Karpas-422 (cell line): Measurements from ENCODE around the gene SLC25A27. TPM values are rescaled to one million over a fixed set of nuclear protein-coding genes. Genes with fewer than 3 reads are reported as not detected.

Experiments
- DNase-seq: peaks from one replicate; pipeline ENCODE4 v3.0.0-alpha.2; 2015
- H2AFZ ChIP-seq: fragments of 200-600 bp; sonication (generic); 2 replicates; pipeline ENCODE4 v1.6.1; 2014; ENCODE audit warnings: antibody characterized with exemption, low read length, mixed read lengths
- H3K27ac ChIP-seq: fragments of 200-600 bp; sonication (generic); 2 replicates; pipeline ENCODE4 v1.5.1; 2014; ENCODE audit warnings: mild to moderate bottlenecking, low read length, moderate library complexity
- H3K27me3 ChIP-seq: fragments of 200-600 bp; sonication (generic); 2 replicates; pipeline ENCODE4 v1.6.1; 2014; ENCODE audit warnings: low read length, mixed read lengths
- H3K36me3 ChIP-seq: fragments of 200-600 bp; sonication (generic); 2 replicates; pipeline ENCODE4 v1.6.1; 2014; ENCODE audit warnings: low read length, mixed read lengths; ENCODE audit not compliant: insufficient read depth
- H3K4me1 ChIP-seq: fragments of 200-600 bp; sonication (generic); 2 replicates; pipeline ENCODE4 v1.6.1; 2014; ENCODE audit warnings: mild to moderate bottlenecking, low read length, mixed read lengths
- H3K4me2 ChIP-seq: fragments of 200-600 bp; sonication (generic); 2 replicates; pipeline ENCODE4 v1.6.1; 2014; ENCODE audit warnings: low read length, low read depth, mild to moderate bottlenecking; ENCODE audit not compliant: poor library complexity, severe bottlenecking
- H3K4me3 ChIP-seq: fragments of 200-600 bp; sonication (generic); 2 replicates; pipeline ENCODE4 v1.5.1; 2014; ENCODE audit warnings: mild to moderate bottlenecking, antibody characterized with exemption, low read length, mixed read lengths
- H3K79me2 ChIP-seq: fragments of 200-600 bp; sonication (generic); 2 replicates; pipeline ENCODE4 v1.6.1; 2014; ENCODE audit warnings: mild to moderate bottlenecking, low read length, mixed read lengths
- H3K9ac ChIP-seq: fragments of 200-600 bp; sonication (generic); 2 replicates; pipeline ENCODE4 v1.6.0; 2014; ENCODE audit warnings: low read length
- H3K9me2 ChIP-seq: fragments of 200-600 bp; sonication (generic), shearing (Covaris generic); replicated peaks from 2 replicates; pipeline ENCODE4 v1.6.0; 2014; ENCODE audit warnings: mild to moderate bottlenecking, low read length, moderate library complexity; ENCODE audit not compliant: insufficient read depth
- H3K9me3 ChIP-seq: fragments of 300-700, 200-600 bp; sonication (generic); 2 replicates; pipeline ENCODE4 v1.6.1; 2014; ENCODE audit warnings: low read length, mixed read lengths
- H4K20me1 ChIP-seq: fragments of 200-600 bp; sonication (generic); 2 replicates; pipeline ENCODE4 v1.6.1; 2014; ENCODE audit warnings: mild to moderate bottlenecking, antibody characterized with exemption, low read length, low read depth; ENCODE audit not compliant: insufficient read depth
- total RNA-seq: library from RNA; depleted of rRNA; stranded (reverse); fragments of >200 nt; shearing (Covaris generic); gene quantifications from 2 replicates; pipeline ENCODE4 v1.2.3, GENCODE V29; 2014; ENCODE audit warnings: low replicate concordance; rRNA removed

SLC25A27 gene
- total RNA-seq = 167 and 178 TPM in 2 replicates

GRCh38 chr6:46652603-46653438 lies at the start of gene SLC25A27, which contains the start of gene CYP39A1:
Gene SLC25A27, plus strand, starts transcription at chr6:46652975. Its CDS starts 218 bp downstream, at chr6:46653193.
Gene CYP39A1, minus strand, starts transcription at chr6:46652818. Its CDS starts 236 bp downstream, at chr6:46652582.
- Histone ChIP-seq H3K4me1 (peaks cover 45% of the 10 kb centered on the region), H3K36me3 (peaks cover 35% of the 10 kb centered on the region), H3K9me2 (no peaks in the 10 kb centered on the region), H2AFZ (peak within 1 kb of the TSS; percentile 74), H3K9me3 (no peaks in the 10 kb centered on the region), H3K27ac (peak within 1 kb of the TSS; percentile 98), H3K9ac (peak within 1 kb of the TSS; percentile 81), H3K4me3 (peak within 1 kb of the TSS; percentile 82), H3K27me3 (no peaks in the 10 kb centered on the region), H4K20me1 (no peaks in the 10 kb centered on the region), H3K4me2 (peak within 1 kb of the TSS; percentile 96), H3K79me2 (peaks cover 79% of the 10 kb centered on the region)
- DNase-seq = peak; percentile 97

- no peaks in the 10 kb centered on the region for H3K4me1 ChIP-seq
- DNase-seq = no peak
- no peaks in the 10 kb centered on the region for H3K27me3 ChIP-seq
- no peaks in the 10 kb centered on the region for H3K36me3 ChIP-seq
- H3K79me2 ChIP-seq = no peaks in the 10 kb centered on the region
- no peak overlapping the region for H3K4me2 ChIP-seq
- no peaks in the 10 kb centered on the region for H3K9me2 ChIP-seq
- H3K9me3 ChIP-seq = no peaks in the 10 kb centered on the region
- H2AFZ ChIP-seq = no peak overlapping the region
- no peaks in the 10 kb centered on the region for H4K20me1 ChIP-seq
- no peak overlapping the region for H3K27ac ChIP-seq
- no peak overlapping the region for H3K9ac ChIP-seq
- no peak overlapping the region for H3K4me3 ChIP-seq
These were observed 47.5 kb upstream of the SLC25A27 start for GRCh38 chr6:46605091-46605797.

- no peak overlapping the region for H2AFZ ChIP-seq
- peaks cover 8% of the 10 kb centered on the region for H3K4me1 ChIP-seq
- H3K79me2 ChIP-seq = no peaks in the 10 kb centered on the region
- no peaks in the 10 kb centered on the region for H3K9me3 ChIP-seq
- no peaks in the 10 kb centered on the region for H3K9me2 ChIP-seq
- no peak for DNase-seq
- H3K9ac ChIP-seq = no peak overlapping the region
- H4K20me1 ChIP-seq = no peaks in the 10 kb centered on the region
- H3K27me3 ChIP-seq = no peaks in the 10 kb centered on the region
- H3K4me2 ChIP-seq = no peak overlapping the region
- no peaks in the 10 kb centered on the region for H3K36me3 ChIP-seq
- no peak overlapping the region for H3K27ac ChIP-seq
- H3K4me3 ChIP-seq = no peak overlapping the region
These were observed 46.4 kb upstream of the SLC25A27 start for GRCh38 chr6:46606338-46606737.

- Histone ChIP-seq H2AFZ (0 out of 2 replicates have a peak overlapping the region, but pooled peaks have one; percentile 3), H3K36me3 (no peaks in the 10 kb centered on the region), H3K4me1 (peaks cover 8% of the 10 kb centered on the region), H3K9me2 (0 out of 2 replicates have a peak, but pooled peaks cover 2% of the 10 kb centered on the region), H3K4me3 (no peak overlapping the region), H3K27me3 (no peaks in the 10 kb centered on the region), H3K9me3 (no peaks in the 10 kb centered on the region), H3K9ac (no peak overlapping the region), H3K27ac (no peak overlapping the region), H4K20me1 (no peaks in the 10 kb centered on the region), H3K79me2 (no peaks in the 10 kb centered on the region), H3K4me2 (no peak overlapping the region)
- no peak for DNase-seq
These were observed 41.8 kb upstream of the SLC25A27 start for GRCh38 chr6:46610862-46611553.

- Histone ChIP-seq H3K9me2 (0 out of 2 replicates have a peak, but pooled peaks cover 2% of the 10 kb centered on the region), H3K9ac (no peak overlapping the region), H3K27ac (no peak overlapping the region), H2AFZ (no peak overlapping the region), H3K4me1 (peaks cover 8% of the 10 kb centered on the region), H3K9me3 (no peaks in the 10 kb centered on the region), H3K4me3 (no peak overlapping the region), H3K4me2 (no peak overlapping the region), H3K36me3 (no peaks in the 10 kb centered on the region), H3K27me3 (no peaks in the 10 kb centered on the region), H4K20me1 (no peaks in the 10 kb centered on the region), H3K79me2 (no peaks in the 10 kb centered on the region)
- DNase-seq = no peak
These were observed 40.1 kb upstream of the SLC25A27 start for GRCh38 chr6:46612645-46613044.

- H3K4me1 ChIP-seq = peaks cover 13% of the 10 kb centered on the region; the same call in 1 of the 2 replicates
- H3K27me3 ChIP-seq = no peaks in the 10 kb centered on the region
- H3K4me3 ChIP-seq = no peak overlapping the region
- H3K36me3 ChIP-seq = peaks cover 7% of the 10 kb centered on the region; the same call in 1 of the 2 replicates
- no peak for DNase-seq
- H3K9ac ChIP-seq = no peak overlapping the region
- no peak overlapping the region for H3K4me2 ChIP-seq
- H4K20me1 ChIP-seq = no peaks in the 10 kb centered on the region
- no peak overlapping the region for H3K27ac ChIP-seq
- H2AFZ ChIP-seq = no peak overlapping the region
- no peaks in the 10 kb centered on the region for H3K79me2 ChIP-seq
- H3K9me3 ChIP-seq = no peaks in the 10 kb centered on the region
- 0 out of 2 replicates have a peak, but pooled peaks cover 2% of the 10 kb centered on the region for H3K9me2 ChIP-seq
These were observed 34.0 kb upstream of the SLC25A27 start for GRCh38 chr6:46618726-46619125.

GRCh38 chr6:46626228-46626909 lies 26.4 kb upstream of the SLC25A27 start:
- Histone ChIP-seq H3K4me1 (peaks cover 61% of the 10 kb centered on the region), H3K9me2 (no peaks in the 10 kb centered on the region), H2AFZ (peak overlapping the region; percentile 19), H3K4me2 (peak overlapping the region; percentile 77), H3K27me3 (no peaks in the 10 kb centered on the region), H3K4me3 (peak overlapping the region; percentile 48), H3K9ac (peak overlapping the region; percentile 48), H3K27ac (peak overlapping the region; percentile 95), H3K9me3 (no peaks in the 10 kb centered on the region), H3K79me2 (no peaks in the 10 kb centered on the region), H3K36me3 (peaks cover 9% of the 10 kb centered on the region; the same call in 1 of the 2 replicates), H4K20me1 (no peaks in the 10 kb centered on the region)
- peak; percentile 87 for DNase-seq
